Measurements from ENCODE around the gene ZNF287.

DNA sequence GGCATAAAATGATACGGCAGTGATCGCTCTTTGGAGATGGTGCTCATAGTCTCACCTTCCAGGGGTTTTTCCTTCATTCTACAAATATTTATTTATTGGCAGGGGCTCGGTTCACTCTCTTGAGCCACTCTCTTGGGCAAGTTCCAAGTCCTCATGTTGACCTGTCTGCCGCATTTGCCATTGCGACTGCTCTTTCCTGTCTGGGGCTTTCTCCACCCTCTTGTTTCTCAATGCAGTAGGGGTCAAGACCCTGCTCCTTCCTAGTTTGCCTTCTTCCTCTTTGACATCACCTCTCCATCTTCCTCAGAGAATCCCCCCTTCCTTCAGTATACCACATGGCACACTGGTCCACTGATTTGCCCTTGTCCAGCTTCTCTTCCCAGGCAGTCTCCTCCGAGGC, 55.1 kb downstream of the ZNF287 start:
- TF ChIP-seq, protein P1, sequence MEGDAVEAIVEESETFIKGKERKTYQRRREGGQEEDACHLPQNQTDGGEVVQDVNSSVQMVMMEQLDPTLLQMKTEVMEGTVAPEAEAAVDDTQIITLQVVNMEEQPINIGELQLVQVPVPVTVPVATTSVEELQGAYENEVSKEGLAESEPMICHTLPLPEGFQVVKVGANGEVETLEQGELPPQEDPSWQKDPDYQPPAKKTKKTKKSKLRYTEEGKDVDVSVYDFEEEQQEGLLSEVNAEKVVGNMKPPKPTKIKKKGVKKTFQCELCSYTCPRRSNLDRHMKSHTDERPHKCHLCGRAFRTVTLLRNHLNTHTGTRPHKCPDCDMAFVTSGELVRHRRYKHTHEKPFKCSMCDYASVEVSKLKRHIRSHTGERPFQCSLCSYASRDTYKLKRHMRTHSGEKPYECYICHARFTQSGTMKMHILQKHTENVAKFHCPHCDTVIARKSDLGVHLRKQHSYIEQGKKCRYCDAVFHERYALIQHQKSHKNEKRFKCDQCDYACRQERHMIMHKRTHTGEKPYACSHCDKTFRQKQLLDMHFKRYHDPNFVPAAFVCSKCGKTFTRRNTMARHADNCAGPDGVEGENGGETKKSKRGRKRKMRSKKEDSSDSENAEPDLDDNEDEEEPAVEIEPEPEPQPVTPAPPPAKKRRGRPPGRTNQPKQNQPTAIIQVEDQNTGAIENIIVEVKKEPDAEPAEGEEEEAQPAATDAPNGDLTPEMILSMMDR (IDR thresholded peaks at IDR 0.05; ENCODE audit: extremely low read depth in 1 of 2, insufficient read depth in 1 of 2, low read depth in 1 of 2, low read length in 2 of 2), result no peak
- TF ChIP-seq POLR2AphosphoS5 (IDR thresholded peaks at IDR 0.05; ENCODE audit: insufficient read depth, low read depth, low read length) (no peak), JUN (IDR thresholded peaks at IDR 0.05; ENCODE audit: borderline replicate concordance, insufficient read depth, insufficient read length, low read depth) (no peak), POLR2A (IDR thresholded peaks at IDR 0.05; ENCODE audit: low read depth, low read length) (no peak), GATA2 (IDR thresholded peaks at IDR 0.05; ENCODE audit: insufficient read depth, insufficient read length, low read depth, low read length) (no peak), FOS (IDR thresholded peaks at IDR 0.05; ENCODE audit: borderline replicate concordance, insufficient read depth, low read length) (no peak), MYC (IDR thresholded peaks at IDR 0.05; ENCODE audit: low read depth, low read length) (no peak), EZH2 (IDR thresholded peaks at IDR 0.05; ENCODE audit: borderline replicate concordance, low read depth, low read length, severe bottlenecking) (no peak)
- TF ChIP-seq, protein P2, sequence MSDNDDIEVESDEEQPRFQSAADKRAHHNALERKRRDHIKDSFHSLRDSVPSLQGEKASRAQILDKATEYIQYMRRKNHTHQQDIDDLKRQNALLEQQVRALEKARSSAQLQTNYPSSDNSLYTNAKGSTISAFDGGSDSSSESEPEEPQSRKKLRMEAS (IDR thresholded peaks at IDR 0.05; ENCODE audit: insufficient read depth, insufficient read length), result no peak

Measured in endothelial cell of umbilical vein (primary cell).